Measurements from ENCODE around the gene ANKIB1. TPM values are rescaled to one million over a fixed set of nuclear protein-coding genes. Genes with fewer than 3 reads are reported as not detected.

ANKIB1 gene
- total and polyA plus RNA-seq, 2 experiments from 2014 or later, result 8.8 to 35.3 TPM

GRCh38 chr7:92244808-92245486 lies 827 bp upstream of the ANKIB1 start:
- DNase-seq (ENCODE audit: low spot score), result no peak
- 4% methylated on average over 11 of the region's 11 CpGs for WGBS (ENCODE audit: low lambda C conversion rate, missing lambda C conversion rate)
- no peaks in the 10 kb centered on the region for H3K9me3 ChIP-seq (ENCODE audit: low read depth)

GRCh38 chr7:92246360-92247101 lies 757 bp downstream of the ANKIB1 start:
- H3K36me3 ChIP-seq (replicated peaks; ENCODE audit: insufficient read depth, low read depth), result no peaks in the 10 kb centered on the region
- no peak for TF ChIP-seq EZH2phosphoT487 (IDR thresholded peaks at IDR 0.05; ENCODE audit: low read depth, severe bottlenecking, unreplicated experiment)
- no peak for TF ChIP-seq CTCF (IDR thresholded peaks at IDR 0.05; ENCODE audit: poor library complexity)
- TF ChIP-seq EZH2 (IDR thresholded peaks at IDR 0.05; ENCODE audit: borderline replicate concordance), result no peak
- no peaks in the 10 kb centered on the region for H3K9me2 ChIP-seq (replicated peaks; ENCODE audit: insufficient read depth)
- peak overlapping the region; percentile 83 for H3K4me3 ChIP-seq
- H3K4me1 ChIP-seq (ENCODE audit: insufficient read depth), result peaks cover 28% of the 10 kb centered on the region
- peak overlapping the region; percentile 88 for H2AFZ ChIP-seq
- peaks cover 87% of the 10 kb centered on the region for H3K79me2 ChIP-seq
- peak overlapping the region; percentile 97 for H3K27ac ChIP-seq
- H3K9me3 ChIP-seq (ENCODE audit: low read depth), result no peaks in the 10 kb centered on the region
- no peaks in the 10 kb centered on the region for H3K27me3 ChIP-seq
- no peaks in the 10 kb centered on the region for H4K20me1 ChIP-seq (ENCODE audit: insufficient read depth, poor library complexity, severe bottlenecking)
- DNase-seq (ENCODE audit: low spot score), result peak; percentile 31
- peak overlapping the region; percentile 92 for H3K4me2 ChIP-seq
- 3% methylated on average over 34 of the region's 35 CpGs for WGBS (ENCODE audit: low lambda C conversion rate, missing lambda C conversion rate)

More at GRCh38 chr7:92244808-92245486, 827 bp upstream of the ANKIB1 start:
- Histone ChIP-seq H3K36me3 (replicated peaks; ENCODE audit: insufficient read depth, low read depth) (no peaks in the 10 kb centered on the region), H3K79me2 (peaks cover 75% of the 10 kb centered on the region), H3K9me2 (replicated peaks; ENCODE audit: insufficient read depth) (no peaks in the 10 kb centered on the region), H3K4me1 (ENCODE audit: insufficient read depth) (peaks cover 28% of the 10 kb centered on the region), H4K20me1 (ENCODE audit: insufficient read depth, poor library complexity, severe bottlenecking) (no peaks in the 10 kb centered on the region), H3K27ac (peak overlapping the region; percentile 97), H3K27me3 (no peaks in the 10 kb centered on the region), H3K4me2 (peak overlapping the region; percentile 92), H3K4me3 (peak overlapping the region; percentile 83), H2AFZ (peak overlapping the region; percentile 88)
- TF ChIP-seq CTCF (IDR thresholded peaks at IDR 0.05; ENCODE audit: poor library complexity) (no peak), EZH2 (IDR thresholded peaks at IDR 0.05; ENCODE audit: borderline replicate concordance) (no peak), EZH2phosphoT487 (IDR thresholded peaks at IDR 0.05; ENCODE audit: low read depth, severe bottlenecking, unreplicated experiment) (no peak)

- no peak for TF ChIP-seq EZH2phosphoT487 (IDR thresholded peaks at IDR 0.05; ENCODE audit: low read depth, severe bottlenecking, unreplicated experiment)
- no peak for TF ChIP-seq EZH2 (IDR thresholded peaks at IDR 0.05; ENCODE audit: borderline replicate concordance)
- no peak for TF ChIP-seq CTCF (IDR thresholded peaks at IDR 0.05; ENCODE audit: poor library complexity)
- Histone ChIP-seq H3K9me3 (ENCODE audit: low read depth) (no peaks in the 10 kb centered on the region), H3K4me2 (no peak overlapping the region), H3K9me2 (replicated peaks; ENCODE audit: insufficient read depth) (no peaks in the 10 kb centered on the region), H3K27me3 (no peaks in the 10 kb centered on the region), H3K27ac (no peak overlapping the region), H2AFZ (no peak overlapping the region), H3K4me1 (ENCODE audit: insufficient read depth) (peaks cover 15% of the 10 kb centered on the region), H3K4me3 (no peak overlapping the region), H3K36me3 (replicated peaks; ENCODE audit: insufficient read depth, low read depth) (no peaks in the 10 kb centered on the region), H4K20me1 (ENCODE audit: insufficient read depth, poor library complexity, severe bottlenecking) (no peaks in the 10 kb centered on the region), H3K79me2 (peaks cover 95% of the 10 kb centered on the region)
- no peak for DNase-seq (ENCODE audit: low spot score)
Measured at GRCh38 chr7:92250603-92251002, 4.8 kb downstream of the ANKIB1 start.

Measured in hepatocyte (in vitro differentiated cells).